ENCODE results near the gene CCDC88C. TPM values are rescaled to one million over a fixed set of nuclear protein-coding genes. Genes with fewer than 3 reads are reported as not detected.

The CCDC88C gene
- total RNA-seq, 1 experiment from 2014 or later = 6.1 TPM

DNA sequence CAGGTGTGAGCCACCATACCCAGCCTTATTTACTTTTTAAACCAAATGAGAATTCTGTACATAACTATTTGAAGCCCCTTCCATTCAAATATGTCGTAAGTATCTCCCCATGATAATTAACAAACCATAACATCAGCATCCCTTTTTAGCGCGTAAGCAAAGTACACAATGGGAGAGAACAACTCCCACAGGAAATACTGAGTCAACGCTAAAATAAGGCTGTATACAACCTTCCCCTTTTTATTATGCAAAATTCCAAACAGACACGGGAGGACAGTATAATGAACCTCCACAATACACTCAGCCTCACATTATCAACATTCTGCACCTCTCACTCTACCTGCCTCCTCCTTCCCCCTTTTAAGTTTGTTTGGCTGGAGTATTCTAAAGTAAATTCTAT lies 73.5 kb downstream of the CCDC88C start:
- no peak for DNase-seq (ENCODE audit: low read depth)

DNA sequence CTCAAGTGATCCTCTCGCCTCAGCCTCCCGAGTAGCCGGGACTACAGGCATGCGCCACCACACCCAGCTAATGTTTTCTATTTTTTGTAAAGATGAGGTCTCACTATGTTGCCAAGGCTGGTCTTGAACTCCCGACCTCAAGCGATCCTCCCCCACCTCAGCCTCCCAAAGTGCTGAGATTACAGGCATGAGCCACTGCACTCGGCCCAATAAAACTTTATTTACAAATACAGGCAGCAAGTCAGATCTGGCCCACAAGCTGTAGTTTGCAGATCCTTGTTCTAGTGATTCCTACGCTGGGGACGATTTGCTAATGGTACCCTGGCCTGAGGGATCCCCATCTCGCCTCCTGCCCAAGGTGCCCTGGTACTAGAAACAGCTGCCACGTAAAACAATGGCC lies 74.6 kb downstream of the CCDC88C start:
- no peak for DNase-seq (ENCODE audit: low read depth)

- no peak for DNase-seq (ENCODE audit: low read depth)
Observed at GRCh38 chr14:91342206-91342760, 75.3 kb downstream of the CCDC88C start.

DNA sequence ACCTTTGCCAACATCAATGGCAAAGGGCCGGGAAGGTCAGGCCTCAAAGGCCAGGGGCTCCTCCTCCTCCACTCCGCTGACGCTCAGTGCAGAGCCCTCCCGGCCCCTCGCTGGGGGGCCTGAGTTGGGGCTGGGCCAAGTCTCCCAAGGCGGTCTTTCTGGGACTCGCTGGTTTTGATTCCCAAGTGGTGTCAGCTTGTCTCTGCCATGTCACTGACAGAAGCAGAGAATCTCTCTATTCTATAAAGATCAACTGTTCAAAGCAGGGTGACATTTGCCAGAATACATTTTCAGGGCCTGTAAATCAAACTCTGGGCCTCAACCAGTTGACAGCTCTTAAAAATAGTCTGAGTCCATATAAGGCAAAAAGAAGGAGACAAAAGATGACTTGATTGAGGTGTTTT lies 75.9 kb downstream of the CCDC88C start:
- DNase-seq (ENCODE audit: low read depth) = no peak

DNA sequence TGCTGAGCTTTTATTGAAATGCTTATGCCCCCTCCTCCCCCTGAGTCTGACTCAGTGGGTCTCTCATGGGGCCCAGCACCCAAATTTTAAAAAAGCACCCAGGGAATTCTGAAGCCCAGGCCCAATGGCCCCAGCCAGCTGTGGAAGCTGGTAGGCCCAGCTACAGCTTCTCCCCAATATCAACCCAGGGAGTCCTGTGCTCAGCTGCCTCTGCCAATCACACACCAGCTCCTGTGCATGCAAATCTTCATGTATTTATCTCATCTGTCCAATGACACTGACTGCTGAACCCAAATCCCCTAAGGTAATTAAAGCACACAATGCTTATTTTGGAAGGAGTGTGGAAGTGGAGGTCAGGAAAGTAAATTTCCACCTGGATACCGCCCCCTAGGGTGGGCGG lies 76.3 kb downstream of the CCDC88C start:
- no peak for DNase-seq (ENCODE audit: low read depth)

DNA sequence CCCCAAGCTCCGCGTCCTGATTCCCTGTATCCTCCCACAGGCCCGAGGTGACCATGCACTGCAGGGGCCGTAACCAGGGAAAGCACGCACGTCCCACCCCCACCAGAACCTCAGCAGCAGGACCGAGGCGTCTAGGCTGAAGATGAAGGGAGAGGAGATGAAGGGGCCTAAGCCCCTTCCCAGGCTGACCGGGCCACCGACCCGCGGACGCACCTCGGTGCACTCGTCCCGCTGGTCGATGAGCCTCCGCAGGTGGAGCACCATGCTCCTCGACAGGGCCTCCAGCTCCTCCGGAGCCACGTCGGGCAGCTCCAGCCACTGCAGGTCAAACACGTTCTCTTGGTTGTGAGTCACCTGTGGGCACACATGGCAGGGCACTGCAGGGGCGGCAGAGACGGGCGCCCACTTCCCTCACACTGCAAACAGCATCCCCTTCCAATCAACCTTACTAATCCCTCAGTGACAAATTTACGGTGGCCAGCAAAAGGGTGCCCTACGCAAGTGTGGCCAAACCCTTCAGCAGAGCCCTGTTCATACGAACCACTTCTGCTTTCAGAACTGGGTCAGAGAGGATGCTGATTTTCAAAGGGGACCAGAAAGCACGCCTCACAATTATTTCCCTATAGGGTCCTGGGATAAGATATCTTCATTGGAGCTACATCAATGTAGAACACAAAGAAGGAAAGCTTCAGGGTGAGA lies 77.8 kb downstream of the CCDC88C start:
- DNase-seq (ENCODE audit: low read depth) = no peak

GRCh38 chr14:91339076-91339475 lies 78.5 kb downstream of the CCDC88C start:
- DNase-seq (ENCODE audit: low read depth) = no peak

DNA sequence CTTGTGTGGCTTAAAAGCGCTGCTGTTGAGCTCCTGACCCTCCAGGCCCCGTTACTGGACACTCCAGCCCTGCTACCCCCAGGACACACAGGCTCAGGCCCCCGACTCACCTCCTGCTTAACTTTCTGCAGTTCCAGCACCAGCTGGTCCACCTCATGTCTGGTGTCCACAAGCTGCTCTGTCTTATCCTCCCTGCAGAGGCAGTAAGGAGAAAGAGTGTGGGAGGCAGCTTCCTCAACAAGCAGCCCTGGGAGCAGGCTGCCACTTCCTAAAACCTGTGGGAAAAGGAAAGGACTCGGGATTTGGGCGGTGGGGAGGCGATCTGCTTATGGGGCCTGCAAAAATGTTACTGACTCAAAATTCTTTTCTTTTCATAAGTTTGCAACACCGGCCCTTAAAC lies 79.2 kb downstream of the CCDC88C start:
- DNase-seq (ENCODE audit: low read depth) = no peak

DNA sequence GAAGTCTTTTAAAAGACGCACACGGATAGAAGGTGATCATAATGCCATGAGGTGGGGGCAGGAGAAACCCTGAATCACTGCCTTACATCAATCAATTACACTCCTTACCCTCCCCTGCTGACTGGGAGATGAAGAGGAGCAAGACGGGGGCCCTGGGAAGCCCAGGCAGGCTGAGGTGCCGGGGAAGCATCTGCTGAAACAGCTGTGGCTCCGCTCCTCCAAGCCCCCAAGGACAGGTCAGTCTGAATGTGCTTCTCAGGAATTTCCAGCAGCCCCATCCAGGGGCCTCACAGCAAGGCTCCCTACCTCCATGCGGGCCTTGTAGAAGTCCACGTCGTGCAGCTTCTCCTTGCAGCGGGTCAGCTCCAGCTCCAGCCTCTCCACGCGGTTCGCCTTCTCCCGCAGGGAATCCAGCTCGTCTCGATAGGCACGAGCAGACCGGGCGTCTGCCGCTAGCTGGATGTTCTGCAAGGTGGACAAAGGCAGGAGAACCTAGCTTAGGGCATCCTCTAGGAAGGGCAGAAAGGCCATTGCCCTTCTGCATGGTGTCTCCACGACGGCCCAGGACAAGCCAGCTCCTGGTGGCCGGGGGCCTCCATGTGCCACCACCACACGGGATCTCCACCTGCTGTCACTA lies 79.8 kb downstream of the CCDC88C start:
- no peak for DNase-seq (ENCODE audit: low read depth)

- DNase-seq (ENCODE audit: low read depth) = no peak
Observed at GRCh38 chr14:91336093-91336450, 81.5 kb downstream of the CCDC88C start.

DNA sequence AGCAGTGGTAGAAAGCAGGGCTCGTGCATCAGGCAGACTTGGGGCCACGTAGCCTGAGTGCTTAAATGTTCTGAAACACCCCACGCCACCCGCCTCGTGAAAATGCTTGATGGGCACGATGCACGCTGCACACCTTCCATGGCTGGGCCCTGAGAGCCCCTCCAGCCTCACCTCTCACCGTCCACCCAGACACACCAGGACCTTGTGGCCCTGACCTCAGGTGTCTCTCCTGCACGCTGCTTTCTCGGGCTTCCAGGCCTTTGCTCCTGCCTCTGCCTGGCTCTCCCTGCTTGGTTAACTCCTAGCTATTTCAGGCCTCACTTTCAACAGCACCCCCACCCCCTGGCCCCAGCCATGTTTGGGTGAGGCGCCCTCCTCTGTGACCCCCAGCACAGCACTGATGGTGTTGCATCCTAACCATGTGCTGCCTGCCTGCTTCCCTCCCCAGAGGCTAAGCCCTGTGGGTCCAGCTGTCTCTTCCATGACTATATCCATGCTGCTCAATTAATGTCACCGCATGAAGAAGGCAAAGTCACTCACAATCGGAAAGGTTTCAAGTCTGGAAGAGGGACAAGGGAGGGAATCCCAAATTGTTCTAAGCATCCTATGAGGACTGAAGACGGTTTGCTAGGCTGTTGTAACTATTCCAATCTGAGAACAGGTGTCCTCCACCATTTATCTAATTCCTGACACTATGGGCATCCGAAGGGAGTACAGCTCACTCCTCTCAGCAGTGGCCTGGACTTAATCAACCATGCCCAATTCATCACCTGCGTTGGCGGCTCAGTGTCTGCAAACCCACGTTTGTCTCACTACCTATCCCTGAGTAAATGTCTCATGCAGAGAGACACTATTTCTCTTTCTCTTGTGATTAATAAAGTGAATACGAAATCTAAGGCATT lies 82.2 kb downstream of the CCDC88C start:
- no peak for DNase-seq (ENCODE audit: low read depth)

GRCh38 chr14:91333650-91334039 lies 84.0 kb downstream of the CCDC88C start:
- DNase-seq (ENCODE audit: low read depth) = no peak

GRCh38 chr14:91332986-91333649 lies 84.5 kb downstream of the CCDC88C start:
- no peak for DNase-seq (ENCODE audit: low read depth)

GRCh38 chr14:91332171-91332985 lies 85.2 kb downstream of the CCDC88C start:
- no peak for DNase-seq (ENCODE audit: low read depth)

GRCh38 chr14:91331721-91332120 lies 85.9 kb downstream of the CCDC88C start:
- no peak for DNase-seq (ENCODE audit: low read depth)

GRCh38 chr14:91330856-91331255 lies 86.8 kb downstream of the CCDC88C start:
- no peak for DNase-seq (ENCODE audit: low read depth)

GRCh38 chr14:91330096-91330696 lies 87.4 kb downstream of the CCDC88C start:
- no peak for DNase-seq (ENCODE audit: low read depth)

DNA sequence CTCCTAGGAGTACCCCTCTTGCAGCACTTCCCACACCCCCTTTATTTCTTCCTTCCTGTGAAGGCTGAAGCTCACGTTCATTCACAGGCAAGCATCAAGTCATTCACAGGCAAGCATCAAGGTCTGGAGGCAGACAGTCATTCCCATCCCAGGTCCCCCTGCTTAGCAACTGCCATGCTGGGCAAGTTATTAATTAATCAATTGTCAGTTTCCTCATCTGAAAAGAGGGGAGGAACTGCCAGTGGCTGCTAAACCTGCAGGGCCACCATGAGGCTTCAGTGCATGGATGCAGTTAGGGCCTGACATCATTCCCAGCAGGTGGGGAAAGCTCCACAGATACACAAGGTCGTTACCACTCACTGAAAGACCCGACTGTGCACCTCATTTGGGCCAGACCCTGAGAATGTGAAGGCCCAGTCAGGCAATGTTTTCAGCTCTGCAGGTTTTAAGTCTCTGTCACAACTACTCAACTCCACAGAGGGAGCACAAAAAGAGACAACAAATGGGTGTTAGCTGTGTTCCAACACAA lies 88.1 kb downstream of the CCDC88C start:
- no peak for DNase-seq (ENCODE audit: low read depth)

DNA sequence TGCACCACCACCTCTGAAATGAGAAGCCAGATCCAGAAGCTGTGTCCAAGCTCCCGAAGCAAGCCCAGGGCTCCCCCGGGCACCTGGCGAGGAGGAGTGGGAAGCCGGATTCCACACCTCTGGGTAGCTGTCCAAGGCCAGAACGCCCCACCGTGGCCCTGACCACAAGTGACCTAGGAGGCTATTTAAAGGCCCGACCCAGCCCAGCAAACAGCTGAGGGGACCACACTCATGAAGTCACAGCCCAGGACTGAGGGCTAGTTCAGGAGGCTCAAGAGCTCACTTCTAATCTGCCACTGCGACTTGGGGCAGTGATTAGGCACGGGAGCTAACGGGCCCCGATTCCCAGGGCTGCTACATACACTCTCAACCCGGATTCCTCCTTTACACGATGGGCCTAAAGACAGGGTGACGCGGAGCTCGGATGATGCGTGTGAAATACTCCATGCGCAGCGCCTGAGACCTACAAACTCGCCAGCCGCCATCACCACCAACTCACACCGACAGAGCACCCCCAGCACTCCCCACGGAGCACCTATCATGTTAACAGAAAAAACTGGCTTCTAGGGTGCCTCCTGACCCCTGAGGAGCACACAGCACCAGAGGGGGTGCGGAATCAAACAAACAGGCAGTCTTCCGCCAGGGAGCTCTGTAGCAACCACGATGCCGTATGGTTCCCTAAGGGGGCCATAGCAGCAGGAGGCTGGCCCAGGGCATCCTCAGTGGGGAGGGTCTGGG lies 89.1 kb downstream of the CCDC88C start:
- no peak for DNase-seq (ENCODE audit: low read depth)
